HFFc6 (cell line): ENCODE data around the gene OR14A2. TPM values are rescaled to one million over a fixed set of nuclear protein-coding genes. Genes with fewer than 3 reads are reported as not detected.
A peak's percentile ranks its signal among the peaks of the same experiment; 100 is the strongest.
"Not testable (repeated sequence)": the region's sequence is repeated elsewhere in the genome, so short reads cannot be mapped to it uniquely, and the experiment has no call there.

Experiments used
- DNase-seq: peaks from one replicate; pipeline ENCODE4 v3.0.0-alpha.2; 2018
- H3K27ac Mint-ChIP-seq: 2 replicates; pipeline ENCODE4 v1.8.0; 2020; ENCODE audit warnings: mild to moderate bottlenecking, mixed read lengths
- H3K27me3 Mint-ChIP-seq: 2 replicates; pipeline ENCODE4 v1.8.0; 2021; ENCODE audit warnings: mild to moderate bottlenecking, moderate library complexity, mixed read lengths; ENCODE audit not compliant: insufficient read depth
- H3K36me3 Mint-ChIP-seq: 2 replicates; pipeline ENCODE4 v1.8.0; 2021; ENCODE audit warnings: low read depth, mixed read lengths
- H3K4me1 Mint-ChIP-seq: 2 replicates; pipeline ENCODE4 v1.8.0; 2020; ENCODE audit warnings: low read depth, mixed read lengths
- H3K4me3 Mint-ChIP-seq: 2 replicates; pipeline ENCODE4 v1.8.0; 2020; ENCODE audit warnings: mild to moderate bottlenecking, moderate library complexity, mixed read lengths
- H3K9me3 Mint-ChIP-seq: 2 replicates; pipeline ENCODE4 v1.8.0; 2020; ENCODE audit warnings: mild to moderate bottlenecking, mixed read lengths
- CTCF ChIP-seq: fragments of 200-600 bp; sonication (generic); IDR thresholded peaks from 2 replicates; pipeline ENCODE4 v1.5.0; 2021; ENCODE audit warnings: antibody characterized with exemption, mild to moderate bottlenecking
- total RNA-seq, 6 experiments: library from RNA; stranded (reverse); fragmentation: NEBNext Ultra II Directional; extraction: Animal tissue kit (Norgen Biotek cat#: 25700); gene quantifications; 2 replicates in 1 of 6; 3 replicates in 5 of 6; pipeline ENCODE4 v1.2.3, GENCODE V29; 2021

The OR14A2 gene
- total RNA-seq, 6 experiments from 2014 or later = not detected

DNA sequence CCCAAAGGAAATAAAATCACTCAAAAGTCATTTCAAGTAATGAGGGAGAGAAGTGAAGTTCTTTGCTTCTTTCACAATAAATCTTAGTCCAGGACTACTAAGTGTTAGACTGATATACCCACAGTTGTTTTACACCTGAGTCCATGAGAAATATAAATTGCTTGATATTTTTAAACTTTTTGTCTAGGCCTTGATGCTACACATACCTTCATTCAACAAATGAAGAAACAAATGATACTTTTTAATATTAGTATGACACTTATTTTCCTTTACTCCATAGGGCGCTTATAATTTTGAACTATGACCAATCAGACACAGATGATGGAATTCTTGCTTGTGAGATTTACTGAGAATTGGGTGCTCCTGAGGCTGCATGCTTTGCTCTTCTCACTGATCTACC is 9.6 kb downstream of the OR14A2 start, which contains the start of gene OR14K1:
TSS of gene OR14K1 (plus strand) at position 301 of the 400 bp plus-strand sequence. CDS start at position 301, 0 bp downstream.
- Mint-ChIP-seq H3K4me1 (peaks cover 39% of the 10 kb centered on the region; the same call in 1 of the 2 replicates), H3K27me3 (no peaks in the 10 kb centered on the region), H3K36me3 (0 out of 2 replicates have a peak, but pooled peaks cover 5% of the 10 kb centered on the region), H3K27ac (peak within 1 kb of the TSS; percentile 45; the same call in 1 of the 2 replicates), H3K9me3 (peaks cover 42% of the 10 kb centered on the region), H3K4me3 (peak within 1 kb of the TSS; percentile 1; the same call in 1 of the 2 replicates)
- no peak for DNase-seq
- no peak for TF ChIP-seq CTCF

DNA sequence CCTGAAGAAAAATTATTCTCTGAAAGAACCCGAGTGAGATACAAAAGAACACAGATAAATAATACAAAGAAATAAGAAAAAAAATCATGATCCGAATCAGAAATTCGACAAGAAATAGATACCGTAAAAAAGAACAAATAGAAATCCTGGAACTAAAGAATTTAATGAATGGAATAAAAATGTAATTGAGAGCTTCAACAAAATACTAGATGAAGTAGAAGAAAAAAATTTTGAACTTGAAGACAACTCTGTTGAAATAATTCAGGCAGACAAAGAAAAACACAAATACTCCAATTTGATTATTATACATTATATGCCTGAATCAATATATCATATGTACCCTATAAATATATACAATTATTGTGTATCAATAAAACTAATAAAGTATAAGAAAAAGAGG is 26.7 kb downstream of the OR14A2 start:
- DNase-seq = no peak
- no peak overlapping the region for H3K27ac Mint-ChIP-seq
- no peaks in the 10 kb centered on the region; the same call in 1 of the 2 replicates for H3K27me3 Mint-ChIP-seq
- H3K4me3 Mint-ChIP-seq = no peak overlapping the region
- no peaks in the 10 kb centered on the region for H3K36me3 Mint-ChIP-seq
- TF ChIP-seq CTCF = no peak
- H3K4me1 Mint-ChIP-seq = no peaks in the 10 kb centered on the region
- peaks cover 12% of the 10 kb centered on the region for H3K9me3 Mint-ChIP-seq

DNA sequence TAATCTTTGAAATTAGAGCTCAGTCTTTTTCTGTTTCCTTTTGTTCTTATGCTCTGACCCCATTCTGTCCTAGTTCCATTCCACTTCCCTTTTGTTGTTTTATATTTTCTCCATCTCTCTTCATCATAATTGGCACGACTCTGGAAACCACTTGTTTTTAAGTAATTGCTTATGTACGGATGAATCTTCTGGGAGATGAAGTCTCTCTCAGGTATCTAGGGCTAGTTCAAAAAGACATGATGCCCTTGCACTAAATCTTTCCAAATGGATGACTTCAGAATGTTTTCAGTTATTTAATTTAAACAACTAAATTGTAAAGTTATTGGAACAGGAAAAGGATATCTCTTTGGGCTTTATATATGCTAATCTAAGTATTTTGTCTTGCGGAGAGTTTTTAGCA is 31.4 kb downstream of the OR14A2 start, which contains the start of gene OR6F1:
TSS of gene OR6F1 (minus strand) at position 101 of the 400 bp plus-strand sequence. CDS start 3,891 bp downstream, outside the sequence.
- H3K27me3 Mint-ChIP-seq = no peaks in the 10 kb centered on the region; the same call in 1 of the 2 replicates
- TF ChIP-seq CTCF = no peak
- H3K4me3 Mint-ChIP-seq = no peak within 1 kb of the TSS; the same call in 1 of the 2 replicates

GRCh38 chr1:247713753-247714152 is 34.2 kb downstream of the OR14A2 start:
- peaks cover 26% of the 10 kb centered on the region for H3K9me3 Mint-ChIP-seq
- no peaks in the 10 kb centered on the region; the same call in 1 of the 2 replicates for H3K36me3 Mint-ChIP-seq
- DNase-seq = no peak
- no peak overlapping the region for H3K27ac Mint-ChIP-seq
- no peak overlapping the region for H3K4me3 Mint-ChIP-seq
- no peak for TF ChIP-seq CTCF
- H3K27me3 Mint-ChIP-seq = no peaks in the 10 kb centered on the region
- H3K4me1 Mint-ChIP-seq = no peaks in the 10 kb centered on the region

More for the DNA sequence above, 31.4 kb downstream of the OR14A2 start, which contains the start of gene OR6F1:
- DNase-seq = no peak
- Mint-ChIP-seq H3K4me1 (no peaks in the 10 kb centered on the region), H3K9me3 (peaks cover 16% of the 10 kb centered on the region), H3K36me3 (no peaks in the 10 kb centered on the region), H3K27ac (no peak within 1 kb of the TSS)

GRCh38 chr1:247710681-247711080 is 37.3 kb downstream of the OR14A2 start:
- not testable (repeated sequence) for DNase-seq, H3K36me3 Mint-ChIP-seq, H3K4me3 Mint-ChIP-seq, H3K27ac Mint-ChIP-seq, H3K27me3 Mint-ChIP-seq, H3K4me1 Mint-ChIP-seq
- peaks cover 39% of the 10 kb centered on the region for H3K9me3 Mint-ChIP-seq

GRCh38 chr1:247701338-247701737 is 46.6 kb downstream of the OR14A2 start:
- Mint-ChIP-seq H3K9me3 (peaks cover 24% of the 10 kb centered on the region), H3K4me3 (no peak overlapping the region; the same call in 1 of the 2 replicates), H3K4me1 (peaks cover 5% of the 10 kb centered on the region; the same call in 1 of the 2 replicates), H3K36me3 (no peaks in the 10 kb centered on the region), H3K27ac (no peak overlapping the region), H3K27me3 (no peaks in the 10 kb centered on the region; the same call in 1 of the 2 replicates)
- TF ChIP-seq CTCF = no peak
- DNase-seq = no peak
